ENCODE measurements around the gene TEX14. TPM values are rescaled to one million over a fixed set of nuclear protein-coding genes. Genes with fewer than 3 reads are reported as not detected.

Gene TEX14
- total RNA-seq, 1 experiment from 2014 or later: 0.31 TPM

DNA sequence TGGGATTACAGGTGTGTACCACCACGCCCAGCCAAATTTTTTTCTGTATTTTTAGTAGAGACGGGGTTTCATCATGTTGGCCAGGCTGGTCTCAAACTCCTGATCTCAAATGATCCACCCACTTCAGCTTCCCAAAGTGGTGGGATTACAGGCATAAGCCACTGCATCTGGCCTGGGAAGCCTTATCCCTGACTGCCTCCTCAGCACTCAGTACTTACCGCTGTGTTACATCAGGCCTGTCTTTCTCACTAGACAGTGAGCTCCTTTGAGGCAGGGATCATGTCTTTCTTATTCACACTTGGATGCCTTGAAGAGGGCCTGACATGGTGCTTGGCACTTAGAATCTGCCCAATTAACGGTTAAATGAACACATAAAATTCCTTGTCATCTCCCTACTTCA lies 121.1 kb downstream of the TEX14 start:
- Histone ChIP-seq H3K4me2 (ENCODE audit: insufficient read depth, insufficient read length, low read length) (no peak overlapping the region), H2BK20ac (ENCODE audit: low read depth, low read length, poor library complexity, severe bottlenecking) (no peak overlapping the region), H3K9me3 (ENCODE audit: control insufficient read depth, low read depth, low read length) (no peaks in the 10 kb centered on the region), H2BK5ac (ENCODE audit: insufficient read length, low read length) (no peak overlapping the region), H2AFZ (ENCODE audit: low read length) (no peak overlapping the region), H3K79me1 (ENCODE audit: insufficient read depth, low read depth, low read length, poor library complexity, severe bottlenecking) (no peaks in the 10 kb centered on the region), H3K27ac (ENCODE audit: insufficient read length, low read depth, low read length) (no peak overlapping the region), H2AK5ac (ENCODE audit: insufficient read length, low read length) (no peak overlapping the region), H3K9ac (ENCODE audit: extremely low read depth, insufficient read length, low read length) (no peak overlapping the region), H2BK15ac (ENCODE audit: low read depth, low read length) (no peak overlapping the region), H3K23me2 (ENCODE audit: insufficient read length, low read depth, low read length, poor library complexity, severe bottlenecking) (no peaks in the 10 kb centered on the region), H3K14ac (ENCODE audit: insufficient read depth, low read length) (no peak overlapping the region), H4K91ac (ENCODE audit: insufficient read length, low read depth, low read length) (no peak overlapping the region), H4K5ac (ENCODE audit: insufficient read length, low read depth, low read length) (no peak overlapping the region), H2BK12ac (ENCODE audit: insufficient read length, low read depth, low read length) (no peak overlapping the region), H2BK120ac (ENCODE audit: low read depth, low read length, poor library complexity, severe bottlenecking) (no peak overlapping the region), H3K4ac (ENCODE audit: low read depth, low read length) (no peak overlapping the region), H3K56ac (ENCODE audit: insufficient read length, low read depth, low read length) (no peak overlapping the region), H3K4me1 (ENCODE audit: insufficient read depth, low read length) (peaks cover 5% of the 10 kb centered on the region; the same call in 1 of the 2 replicates), H3K27me3 (ENCODE audit: insufficient read depth, low read length) (no peaks in the 10 kb centered on the region), H3K23ac (ENCODE audit: insufficient read length, low read depth, low read length) (no peak overlapping the region), H3T11ph (ENCODE audit: low read length) (no peak overlapping the region), H3K79me2 (ENCODE audit: insufficient read depth, low read length) (no peaks in the 10 kb centered on the region), H3K18ac (ENCODE audit: insufficient read length, low read depth, low read length) (no peak overlapping the region), H4K8ac (replicated peaks; ENCODE audit: insufficient read length, low read depth, low read length) (no peak overlapping the region), H4K20me1 (ENCODE audit: control insufficient read depth, insufficient read depth, insufficient read length) (no peaks in the 10 kb centered on the region)
- TF ChIP-seq, protein P1, sequence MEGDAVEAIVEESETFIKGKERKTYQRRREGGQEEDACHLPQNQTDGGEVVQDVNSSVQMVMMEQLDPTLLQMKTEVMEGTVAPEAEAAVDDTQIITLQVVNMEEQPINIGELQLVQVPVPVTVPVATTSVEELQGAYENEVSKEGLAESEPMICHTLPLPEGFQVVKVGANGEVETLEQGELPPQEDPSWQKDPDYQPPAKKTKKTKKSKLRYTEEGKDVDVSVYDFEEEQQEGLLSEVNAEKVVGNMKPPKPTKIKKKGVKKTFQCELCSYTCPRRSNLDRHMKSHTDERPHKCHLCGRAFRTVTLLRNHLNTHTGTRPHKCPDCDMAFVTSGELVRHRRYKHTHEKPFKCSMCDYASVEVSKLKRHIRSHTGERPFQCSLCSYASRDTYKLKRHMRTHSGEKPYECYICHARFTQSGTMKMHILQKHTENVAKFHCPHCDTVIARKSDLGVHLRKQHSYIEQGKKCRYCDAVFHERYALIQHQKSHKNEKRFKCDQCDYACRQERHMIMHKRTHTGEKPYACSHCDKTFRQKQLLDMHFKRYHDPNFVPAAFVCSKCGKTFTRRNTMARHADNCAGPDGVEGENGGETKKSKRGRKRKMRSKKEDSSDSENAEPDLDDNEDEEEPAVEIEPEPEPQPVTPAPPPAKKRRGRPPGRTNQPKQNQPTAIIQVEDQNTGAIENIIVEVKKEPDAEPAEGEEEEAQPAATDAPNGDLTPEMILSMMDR (conservative IDR thresholded peaks at IDR 0.05): no peak
- no peaks in the 10 kb centered on the region for H3K9me3 Mint-ChIP-seq
- H3K27ac Mint-ChIP-seq: no peak overlapping the region
- no CpG with 5 or more reads among the region's 4 CpGs for WGBS (ENCODE audit: extremely low coverage, insufficient read length, low lambda C conversion rate)
- no peaks in the 10 kb centered on the region for H3K36me3 Mint-ChIP-seq (ENCODE audit: insufficient read depth in 1 of 3, low read depth in 3 of 3)
- peaks cover 19 to 24% of the 10 kb centered on the region in 2 experiments for H3K4me1 Mint-ChIP-seq
- DNase-seq: no peak
- no peaks in the 10 kb centered on the region for H3K27me3 Mint-ChIP-seq (ENCODE audit: low read depth)
- H3K4me3 Mint-ChIP-seq: no peak overlapping the region
